SU-DHL-6 (cell line): Measurements from ENCODE around the gene SLC6A20.

Source experiments
- CTCF ChIP-seq: fragments of 200-600 bp; sonication (generic); IDR thresholded peaks from one replicate; pipeline ENCODE4 v1.5.1; 2017; ENCODE audit warnings: antibody characterized with exemption, mild to moderate bottlenecking, low read length, moderate library complexity; ENCODE audit not compliant: insufficient read depth, poor library complexity, severe bottlenecking
- EZH2phosphoT487 ChIP-seq: fragments of 200-600 bp; sonication (generic), shearing (Covaris generic); conservative IDR thresholded peaks from 2 replicates; pipeline ENCODE4 v1.6.1; 2018; ENCODE audit warnings: mild to moderate bottlenecking, antibody characterized with exemption, low read length, moderate library complexity, mixed read lengths

GRCh38 chr3:45772341-45773035 is 23.8 kb downstream of the SLC6A20 start:
- TF ChIP-seq EZH2phosphoT487 (no peak), CTCF (no peak)
